Astrocyte (in vitro differentiated cells and primary cell): ENCODE data around the gene GRAMD1B. TPM values are rescaled to one million over a fixed set of nuclear protein-coding genes. Genes with fewer than 3 reads are reported as not detected.

ENCODE experiments used
- DNase-seq: peaks from one replicate; pipeline ENCODE4 v3.0.0-alpha.2; 2010; ENCODE audit warnings: low read depth
- FAIRE-seq: peaks from 2 replicates; lab custom pipeline; 2011; peaks lifted over from hg19 to GRCh38; lab: Jason Lieb, UNC
- H2AFZ ChIP-seq: 2 replicates; pipeline ENCODE4 v1.6.0; 2012; ENCODE audit warnings: low read depth, low read length, inconsistent platforms
- H3K27ac ChIP-seq: 2 replicates; pipeline ENCODE4 v1.5.1; 2011; ENCODE audit warnings: low read depth, low read length, inconsistent platforms
- H3K27me3 ChIP-seq: 2 replicates; pipeline ENCODE4 v1.6.0; 2011; ENCODE audit warnings: low read length, inconsistent platforms; ENCODE audit not compliant: insufficient read depth
- H3K36me3 ChIP-seq: 2 replicates; pipeline ENCODE4 v1.5.1; 2011; ENCODE audit warnings: low read length, inconsistent platforms; ENCODE audit not compliant: insufficient read depth
- H3K4me1 ChIP-seq: 2 replicates; pipeline ENCODE4 v1.5.1; 2011; ENCODE audit warnings: low read length, inconsistent platforms; ENCODE audit not compliant: insufficient read depth
- H3K4me2 ChIP-seq: 2 replicates; pipeline ENCODE4 v1.6.0; 2012; ENCODE audit warnings: low read length, inconsistent platforms
- H3K4me3 ChIP-seq: 2 replicates; pipeline ENCODE4 v1.5.1; 2011; ENCODE audit warnings: low read depth, mild to moderate bottlenecking, low read length, inconsistent platforms; ENCODE audit not compliant: insufficient read depth
- H3K79me2 ChIP-seq: 2 replicates; pipeline ENCODE4 v1.6.0; 2012; ENCODE audit warnings: mild to moderate bottlenecking, low read length, inconsistent platforms; ENCODE audit not compliant: insufficient read depth
- H3K9ac ChIP-seq: 2 replicates; pipeline ENCODE4 v1.6.0; 2012; ENCODE audit warnings: mild to moderate bottlenecking, low read length, inconsistent platforms
- H3K9me3 ChIP-seq: 2 replicates; pipeline ENCODE4 v1.5.1; 2012; ENCODE audit warnings: low read depth, mild to moderate bottlenecking, low read length, inconsistent platforms; ENCODE audit not compliant: insufficient read depth
- H4K20me1 ChIP-seq: 2 replicates; pipeline ENCODE4 v1.6.0; 2012; ENCODE audit warnings: low read length, inconsistent platforms; ENCODE audit not compliant: insufficient read depth
- H3K27ac Mint-ChIP-seq: one replicate; pipeline ENCODE4 v1.8.0; 2021; ENCODE audit warnings: mild to moderate bottlenecking, mixed read lengths; ENCODE audit not compliant: unreplicated experiment
- H3K27me3 Mint-ChIP-seq: one replicate; pipeline ENCODE4 v1.8.0; 2021; ENCODE audit warnings: low read depth, mixed read lengths; ENCODE audit not compliant: unreplicated experiment
- H3K36me3 Mint-ChIP-seq: one replicate; pipeline ENCODE4 v1.8.0; 2021; ENCODE audit warnings: low read depth, mixed read lengths; ENCODE audit not compliant: unreplicated experiment
- H3K4me1 Mint-ChIP-seq: one replicate; pipeline ENCODE4 v1.8.0; 2021; ENCODE audit warnings: low read depth, mixed read lengths; ENCODE audit not compliant: unreplicated experiment
- H3K4me3 Mint-ChIP-seq: one replicate; pipeline ENCODE4 v1.8.0; 2021; ENCODE audit warnings: mild to moderate bottlenecking, moderate library complexity, mixed read lengths; ENCODE audit not compliant: unreplicated experiment
- H3K9me3 Mint-ChIP-seq: one replicate; pipeline ENCODE4 v1.8.0; 2021; ENCODE audit warnings: mild to moderate bottlenecking, mixed read lengths; ENCODE audit not compliant: unreplicated experiment
- CTCF ChIP-seq: IDR thresholded peaks from 2 replicates; pipeline ENCODE4 v1.5.1; 2011; ENCODE audit warnings: low read depth, mild to moderate bottlenecking, inconsistent platforms, low read length, moderate library complexity; ENCODE audit not compliant: insufficient read depth
- EZH2 ChIP-seq: IDR thresholded peaks from 2 replicates; pipeline ENCODE4 v1.6.1; 2012; ENCODE audit warnings: mild to moderate bottlenecking, low read length, inconsistent platforms; ENCODE audit not compliant: insufficient read depth
- total RNA-seq: library from RNA; stranded (reverse); gene quantifications from 2 replicates; pipeline ENCODE4 v1.2.1, GENCODE V29; 2021

The GRAMD1B gene
- total RNA-seq, 1 donor from 2014 or later, result 6.5 TPM

GRCh38 chr11:123531325-123531724, 101.3 kb downstream of the GRAMD1B start:
- Histone ChIP-seq H3K4me3 (no peak overlapping the region), H3K4me2 (no peak overlapping the region), H2AFZ (no peak overlapping the region), H3K36me3 (no peaks in the 10 kb centered on the region), H3K4me1 (no peaks in the 10 kb centered on the region), H3K9ac (no peak overlapping the region), H3K27ac (no peak overlapping the region), H3K27me3 (no peaks in the 10 kb centered on the region), H3K79me2 (no peaks in the 10 kb centered on the region), H3K9me3 (no peaks in the 10 kb centered on the region), H4K20me1 (no peaks in the 10 kb centered on the region)
- TF ChIP-seq EZH2 (no peak), CTCF (no peak)
- Mint-ChIP-seq H3K27ac (no peak overlapping the region), H3K4me3 (no peak overlapping the region), H3K4me1 (no peaks in the 10 kb centered on the region), H3K36me3 (peaks cover 6% of the 10 kb centered on the region), H3K9me3 (no peaks in the 10 kb centered on the region), H3K27me3 (no peaks in the 10 kb centered on the region)
- no peak for FAIRE-seq
- no peak for DNase-seq

- no peak overlapping the region for H3K27ac ChIP-seq
- no peak overlapping the region for H2AFZ ChIP-seq
- no peak for TF ChIP-seq EZH2
- TF ChIP-seq CTCF, result no peak
- no peak overlapping the region for H3K4me2 ChIP-seq
- H3K9ac ChIP-seq, result no peak overlapping the region
- Mint-ChIP-seq H3K4me3 (no peak overlapping the region), H3K27ac (no peak overlapping the region), H3K36me3 (peaks cover 2% of the 10 kb centered on the region), H3K9me3 (no peaks in the 10 kb centered on the region), H3K27me3 (no peaks in the 10 kb centered on the region), H3K4me1 (peaks cover 5% of the 10 kb centered on the region)
- FAIRE-seq (no peak), DNase-seq (no peak)
- no peaks in the 10 kb centered on the region for H3K36me3 ChIP-seq
- H3K4me1 ChIP-seq, result no peaks in the 10 kb centered on the region
- H3K79me2 ChIP-seq, result no peaks in the 10 kb centered on the region
- H3K9me3 ChIP-seq, result no peaks in the 10 kb centered on the region
- no peaks in the 10 kb centered on the region for H3K27me3 ChIP-seq
- H3K4me3 ChIP-seq, result no peak overlapping the region
- H4K20me1 ChIP-seq, result no peaks in the 10 kb centered on the region
Measured at GRCh38 chr11:123532131-123532530, 102.1 kb downstream of the GRAMD1B start.

DNA sequence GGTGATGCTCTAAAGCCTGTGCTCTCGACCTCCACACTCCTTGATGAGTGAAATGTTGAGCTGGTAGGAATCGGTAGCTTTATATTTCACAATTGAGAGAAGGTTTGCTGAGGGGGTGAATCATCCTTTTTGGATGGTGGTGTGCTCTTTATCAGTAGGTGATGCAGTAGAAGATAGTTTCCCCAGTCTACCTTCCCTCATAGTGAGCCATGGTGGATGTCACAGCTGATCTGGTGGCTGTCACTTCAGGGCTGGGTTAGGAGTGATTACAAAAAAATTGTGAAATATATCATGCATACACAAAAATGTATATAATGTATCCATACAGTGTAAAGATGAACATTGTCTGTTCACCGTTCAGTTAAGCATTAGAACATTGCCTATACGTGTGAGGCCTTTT, 105.3 kb downstream of the GRAMD1B start:
- Histone ChIP-seq H3K4me1 (no peaks in the 10 kb centered on the region), H2AFZ (no peak overlapping the region), H3K4me3 (no peak overlapping the region), H3K27me3 (no peaks in the 10 kb centered on the region), H3K4me2 (no peak overlapping the region), H3K36me3 (no peaks in the 10 kb centered on the region), H4K20me1 (no peaks in the 10 kb centered on the region), H3K27ac (no peak overlapping the region), H3K9ac (no peak overlapping the region), H3K9me3 (no peaks in the 10 kb centered on the region), H3K79me2 (no peaks in the 10 kb centered on the region)
- Mint-ChIP-seq H3K27ac (no peak overlapping the region), H3K4me1 (peaks cover 5% of the 10 kb centered on the region), H3K9me3 (no peaks in the 10 kb centered on the region), H3K36me3 (peaks cover 2% of the 10 kb centered on the region), H3K27me3 (no peaks in the 10 kb centered on the region), H3K4me3 (no peak overlapping the region)
- TF ChIP-seq EZH2 (no peak), CTCF (no peak)
- FAIRE-seq, result no peak
- DNase-seq, result no peak
